Right lobe of liver (tissue), 4 donors: Measurements from ENCODE around the gene IL1RAPL1.

Source experiments
- POLR2A ChIP-seq: fragments of 450-650 bp; IDR thresholded peaks from one replicate; pipeline ENCODE4 v1.6.1; 2017; ENCODE audit warnings: antibody characterized with exemption, mild to moderate bottlenecking
- TF ChIP-seq, protein P1 (sequence below), 4 donors: fragments of 200-600 bp in 3 of 4; fragments of 450-650 bp in 1 of 4; IDR thresholded peaks; one replicate each; pipeline versions ENCODE4 v1.5.1 to v1.8.0; 2016 to 2022; ENCODE audit warnings: antibody characterized with exemption in 4 of 4, mild to moderate bottlenecking in 2 of 4
- donor health status: DM: no; HTN: no; CAD: no.
- donor health status: DM: no; HTN: no; CAD: no.
- donor health status: DM: no; HTN: yes; CAD: no.

DNA sequence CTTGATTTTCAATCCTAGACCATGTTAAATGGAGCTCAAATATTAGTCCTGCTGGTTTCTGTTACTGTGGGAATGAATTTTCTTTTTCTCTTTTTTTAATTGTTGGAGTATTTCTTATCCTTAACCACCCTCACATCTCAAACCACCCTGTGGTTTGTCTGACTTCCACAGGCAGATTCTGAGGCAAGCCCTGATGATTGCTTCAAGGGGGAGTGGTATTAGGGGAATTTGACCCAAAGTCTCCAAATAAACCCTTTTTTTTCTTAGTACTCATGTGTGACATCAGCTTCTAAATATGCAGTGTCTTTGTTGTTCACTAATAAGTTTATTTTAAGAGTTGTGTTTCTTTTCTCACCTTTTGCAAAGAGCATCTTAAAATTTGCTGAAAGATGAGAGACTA is 810.3 kb downstream of the IL1RAPL1 start:
- TF ChIP-seq POLR2A: no peak
- TF ChIP-seq, protein P1, sequence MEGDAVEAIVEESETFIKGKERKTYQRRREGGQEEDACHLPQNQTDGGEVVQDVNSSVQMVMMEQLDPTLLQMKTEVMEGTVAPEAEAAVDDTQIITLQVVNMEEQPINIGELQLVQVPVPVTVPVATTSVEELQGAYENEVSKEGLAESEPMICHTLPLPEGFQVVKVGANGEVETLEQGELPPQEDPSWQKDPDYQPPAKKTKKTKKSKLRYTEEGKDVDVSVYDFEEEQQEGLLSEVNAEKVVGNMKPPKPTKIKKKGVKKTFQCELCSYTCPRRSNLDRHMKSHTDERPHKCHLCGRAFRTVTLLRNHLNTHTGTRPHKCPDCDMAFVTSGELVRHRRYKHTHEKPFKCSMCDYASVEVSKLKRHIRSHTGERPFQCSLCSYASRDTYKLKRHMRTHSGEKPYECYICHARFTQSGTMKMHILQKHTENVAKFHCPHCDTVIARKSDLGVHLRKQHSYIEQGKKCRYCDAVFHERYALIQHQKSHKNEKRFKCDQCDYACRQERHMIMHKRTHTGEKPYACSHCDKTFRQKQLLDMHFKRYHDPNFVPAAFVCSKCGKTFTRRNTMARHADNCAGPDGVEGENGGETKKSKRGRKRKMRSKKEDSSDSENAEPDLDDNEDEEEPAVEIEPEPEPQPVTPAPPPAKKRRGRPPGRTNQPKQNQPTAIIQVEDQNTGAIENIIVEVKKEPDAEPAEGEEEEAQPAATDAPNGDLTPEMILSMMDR (IDR thresholded peaks at IDR 0.05): no peak
